Measurements from ENCODE around the gene KCP.
A peak's percentile ranks its signal among the peaks of the same experiment; 100 is the strongest.

Gene KCP

DNA sequence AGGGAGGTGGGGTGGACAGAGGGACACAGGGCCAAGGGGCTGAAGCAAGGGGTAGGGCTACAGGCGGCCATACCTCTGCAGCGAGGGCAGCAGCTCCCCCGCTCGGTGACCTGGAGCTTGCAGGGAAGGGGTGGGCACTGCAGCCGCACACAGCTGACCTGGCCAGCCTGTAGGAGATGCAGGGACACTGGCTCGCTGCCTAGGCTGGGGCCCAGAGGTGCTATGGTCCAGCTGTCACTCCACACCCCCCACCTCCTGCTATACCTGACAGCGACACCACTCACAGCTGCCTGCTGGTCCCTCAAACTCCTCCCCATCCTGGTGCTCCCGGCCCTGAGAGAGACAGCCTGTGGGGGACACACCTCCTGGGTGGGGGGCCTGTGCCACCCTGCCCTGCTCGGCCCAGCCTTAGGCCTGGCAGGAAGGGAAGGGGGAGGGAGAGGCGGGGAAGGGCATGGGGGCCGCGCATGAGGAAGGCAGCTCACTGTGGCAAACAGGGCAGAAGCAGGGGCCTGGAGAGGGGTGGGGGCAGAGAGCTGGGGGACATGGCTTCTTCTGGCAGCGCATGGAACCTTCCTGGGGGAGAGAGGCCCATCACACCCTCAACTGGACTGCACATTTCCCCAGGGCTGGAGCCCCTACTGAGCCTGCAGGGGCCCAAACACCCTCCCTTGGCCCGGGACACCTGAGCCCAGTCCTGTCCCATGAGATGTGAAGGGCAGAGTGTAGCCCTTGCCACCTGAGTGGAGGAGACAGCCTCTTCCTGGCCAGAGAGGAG, 23.9 kb downstream of the KCP start:
- no peak for DNase-seq (ENCODE audit: low spot score)

DNA sequence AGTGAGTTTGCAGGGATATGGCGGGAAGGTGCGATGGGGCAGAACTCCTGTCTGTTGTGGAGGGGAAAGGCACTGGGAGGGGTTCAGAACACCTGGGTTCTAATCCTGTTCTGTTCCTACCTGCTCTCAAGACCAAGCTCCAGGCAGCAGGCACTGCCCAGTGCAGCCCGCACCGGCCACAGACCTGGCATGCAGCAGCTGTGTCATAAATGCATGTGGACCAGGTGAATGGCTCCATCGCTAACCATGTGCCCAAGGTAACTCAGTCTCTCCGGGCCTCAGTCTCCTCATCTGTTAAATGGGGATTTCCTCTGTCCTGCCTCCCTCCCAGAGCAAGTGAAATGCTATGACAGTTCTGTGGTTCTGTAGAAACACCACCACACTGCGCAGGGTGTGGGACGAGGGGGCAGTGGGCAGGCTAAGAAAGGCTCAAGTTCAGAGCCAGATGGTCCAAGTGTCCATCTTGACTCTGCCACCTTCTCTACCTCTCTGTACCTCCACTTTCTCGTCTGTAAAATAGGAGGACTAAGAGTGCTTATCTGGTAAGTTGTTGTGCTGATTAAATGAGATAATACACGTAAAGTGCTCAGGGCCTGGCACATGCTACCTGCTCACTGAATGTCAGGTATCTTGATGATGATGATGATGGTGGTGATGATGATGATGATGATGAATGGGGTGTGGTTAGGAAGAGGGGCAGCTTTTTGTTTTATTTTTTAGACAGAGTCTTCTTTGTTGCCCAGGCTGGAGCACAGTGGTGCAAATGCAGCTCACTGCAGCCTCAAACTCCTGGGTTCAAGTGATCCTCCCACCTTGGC, 24.9 kb downstream of the KCP start:
- no peak for DNase-seq (ENCODE audit: low spot score)

DNA sequence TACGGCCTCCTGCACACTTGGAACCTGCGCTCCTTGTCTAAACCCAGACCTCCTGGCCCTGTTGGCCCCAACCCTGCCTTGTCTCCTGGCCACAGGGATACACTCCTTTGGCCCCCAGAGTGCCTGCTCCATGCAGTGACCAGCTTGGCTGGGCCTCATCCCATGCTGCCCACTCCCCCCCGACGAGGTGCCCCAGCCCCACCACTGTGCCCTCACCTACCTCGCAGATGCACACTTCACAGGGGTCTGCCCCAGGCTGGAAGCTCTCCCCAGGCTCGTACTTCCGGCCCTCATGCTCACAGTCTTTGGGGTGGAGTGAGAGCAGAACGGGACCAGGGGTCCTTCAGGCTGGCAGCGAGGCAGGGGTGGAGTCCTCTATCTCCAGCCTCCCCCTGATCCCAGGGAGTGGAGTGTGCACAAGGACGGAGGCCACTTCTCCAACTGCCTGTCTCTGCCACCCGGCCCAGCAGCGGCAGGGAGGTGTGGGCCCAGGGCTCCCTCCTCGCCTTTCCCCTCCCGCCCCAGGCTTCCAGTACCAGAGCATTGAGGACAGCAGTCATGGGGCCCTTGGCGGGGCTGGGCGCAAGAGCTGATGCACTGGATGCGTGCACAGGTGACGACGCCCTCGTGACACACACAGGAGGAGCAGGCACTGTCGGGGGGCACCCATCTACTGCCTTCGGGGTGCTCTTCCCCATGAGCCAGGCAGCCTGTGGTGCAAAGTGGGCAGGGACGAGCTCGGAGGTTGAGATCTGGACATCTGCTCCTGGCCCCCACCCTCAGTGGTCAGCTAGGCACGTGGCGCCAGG, 25.7 kb downstream of the KCP start:
- DNase-seq (ENCODE audit: low spot score) = no peak

DNA sequence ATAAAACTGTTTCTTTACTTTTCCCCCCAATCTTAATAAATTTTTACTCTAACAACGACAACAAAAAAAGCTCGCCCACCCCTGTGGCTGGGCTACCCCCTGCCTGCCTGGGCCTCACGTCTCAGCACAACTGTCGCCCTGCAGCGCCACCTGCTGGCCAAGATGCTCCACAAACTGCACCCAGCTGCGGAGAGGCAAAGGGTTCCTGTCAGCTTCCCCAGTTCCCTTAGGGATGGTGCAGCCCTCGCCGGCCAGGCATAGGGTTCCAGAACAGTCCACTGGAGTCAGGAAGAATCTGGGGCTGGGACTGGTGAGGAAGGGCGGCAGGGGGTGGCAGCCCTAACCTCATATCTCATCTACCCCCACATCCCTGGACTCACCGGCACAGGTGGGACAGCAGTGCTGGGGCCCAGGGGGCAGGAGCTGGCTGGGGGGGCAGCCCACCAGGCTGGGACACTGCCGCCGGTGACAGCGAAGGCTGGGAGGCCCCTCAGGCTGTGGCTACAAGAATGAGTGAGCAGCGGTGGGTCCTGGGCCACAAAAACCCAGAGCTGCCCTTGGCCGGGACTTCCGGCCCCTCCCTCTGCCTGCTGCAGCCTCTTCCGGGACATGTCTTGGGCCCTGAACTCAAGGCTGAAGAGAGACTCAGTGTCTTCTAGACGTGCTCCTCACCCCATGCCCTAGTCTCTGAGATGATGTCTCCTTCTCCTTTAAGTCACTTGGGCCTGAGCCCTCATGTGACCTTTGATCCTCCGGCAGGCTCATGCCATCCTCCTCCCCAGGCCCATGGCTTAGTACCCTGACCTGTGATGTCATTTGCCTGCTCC, 26.7 kb downstream of the KCP start:
- DNase-seq (ENCODE audit: low spot score) = peak; percentile 91

DNA sequence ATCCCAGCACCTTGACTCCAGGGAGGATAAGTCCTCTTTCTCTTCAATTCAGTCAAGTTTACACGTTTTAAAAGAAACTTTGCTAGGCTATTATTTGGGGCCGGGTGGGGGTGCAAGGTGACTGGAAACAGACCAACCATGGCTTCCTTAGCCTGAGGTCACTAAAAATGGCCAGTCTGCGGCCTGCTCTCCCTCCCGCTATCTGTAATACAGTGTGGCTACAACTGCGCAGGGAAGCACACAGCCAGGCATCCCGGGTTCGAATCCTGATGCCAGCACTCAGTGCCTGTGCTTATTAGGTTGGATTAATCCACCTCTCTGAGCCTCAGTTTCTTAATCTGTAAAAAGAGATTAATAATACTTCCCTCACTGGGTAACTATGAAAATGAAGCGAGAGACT, 28.4 kb downstream of the KCP start:
- no peak for DNase-seq (ENCODE audit: low spot score)

DNA sequence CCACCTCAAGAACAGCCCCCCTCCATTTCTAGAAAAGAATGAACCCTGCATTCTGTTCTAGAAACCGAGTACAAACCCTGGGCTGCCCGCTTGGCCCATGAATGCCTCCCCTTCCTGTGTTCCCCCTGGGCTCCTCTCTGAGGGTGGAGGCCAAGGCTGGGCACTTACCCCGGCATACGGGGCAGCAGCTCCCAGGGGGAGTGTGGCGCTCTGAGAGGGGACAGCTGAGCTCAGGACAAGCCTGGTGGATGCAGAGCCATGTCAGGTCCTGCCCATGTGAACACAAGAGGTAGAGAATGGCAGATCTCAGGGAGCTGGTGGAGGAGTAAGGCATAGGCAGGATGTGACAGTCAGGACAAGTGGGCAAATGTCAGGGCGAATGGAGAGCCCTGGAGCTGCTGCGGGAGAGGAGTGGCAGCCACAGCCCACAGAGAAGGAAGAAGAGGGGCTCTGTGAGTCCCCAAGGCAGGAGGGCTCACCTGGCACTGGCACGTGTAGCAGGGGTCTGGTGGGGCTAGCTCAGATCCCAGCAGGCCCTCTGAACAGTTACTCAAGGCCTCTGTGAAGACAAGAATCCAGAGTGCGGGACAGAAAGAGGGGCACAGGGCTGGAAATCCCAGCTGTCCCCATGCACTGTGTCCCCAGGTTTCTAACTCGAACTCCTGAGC, 28.9 kb downstream of the KCP start:
- DNase-seq (ENCODE audit: low spot score) = no peak

DNA sequence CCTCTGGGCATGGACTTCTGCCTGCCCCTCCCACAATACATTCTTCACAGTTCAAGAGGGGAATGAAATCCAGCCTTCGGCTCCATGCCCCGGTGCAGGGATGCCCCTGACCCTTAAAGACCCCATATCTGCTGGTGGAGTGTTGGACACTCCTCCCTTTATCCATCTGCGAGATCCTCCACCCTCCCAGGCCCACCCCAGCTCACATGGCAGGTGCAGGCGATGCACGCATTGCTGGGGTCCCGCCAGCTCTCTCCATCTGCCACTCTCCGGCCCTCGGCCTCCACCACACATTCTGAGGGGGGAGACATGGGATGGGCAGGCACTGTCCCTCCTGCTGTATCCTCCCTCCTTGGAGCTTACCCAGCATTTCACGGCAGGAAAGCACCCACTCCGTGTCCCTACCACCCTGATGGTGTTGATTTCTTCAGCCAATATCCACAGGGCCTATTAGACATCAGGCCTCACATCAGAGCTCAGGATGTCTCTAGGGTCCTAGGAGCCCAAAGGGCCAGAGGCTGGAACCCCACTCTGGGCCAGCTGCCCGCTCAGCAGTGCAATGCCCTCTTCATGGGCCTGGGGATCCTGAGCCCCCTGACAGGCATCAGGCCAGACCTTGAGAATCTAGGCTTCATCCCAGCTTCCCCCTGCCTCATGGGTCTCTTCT, 29.6 kb downstream of the KCP start:
- no peak for DNase-seq (ENCODE audit: low spot score)

DNA sequence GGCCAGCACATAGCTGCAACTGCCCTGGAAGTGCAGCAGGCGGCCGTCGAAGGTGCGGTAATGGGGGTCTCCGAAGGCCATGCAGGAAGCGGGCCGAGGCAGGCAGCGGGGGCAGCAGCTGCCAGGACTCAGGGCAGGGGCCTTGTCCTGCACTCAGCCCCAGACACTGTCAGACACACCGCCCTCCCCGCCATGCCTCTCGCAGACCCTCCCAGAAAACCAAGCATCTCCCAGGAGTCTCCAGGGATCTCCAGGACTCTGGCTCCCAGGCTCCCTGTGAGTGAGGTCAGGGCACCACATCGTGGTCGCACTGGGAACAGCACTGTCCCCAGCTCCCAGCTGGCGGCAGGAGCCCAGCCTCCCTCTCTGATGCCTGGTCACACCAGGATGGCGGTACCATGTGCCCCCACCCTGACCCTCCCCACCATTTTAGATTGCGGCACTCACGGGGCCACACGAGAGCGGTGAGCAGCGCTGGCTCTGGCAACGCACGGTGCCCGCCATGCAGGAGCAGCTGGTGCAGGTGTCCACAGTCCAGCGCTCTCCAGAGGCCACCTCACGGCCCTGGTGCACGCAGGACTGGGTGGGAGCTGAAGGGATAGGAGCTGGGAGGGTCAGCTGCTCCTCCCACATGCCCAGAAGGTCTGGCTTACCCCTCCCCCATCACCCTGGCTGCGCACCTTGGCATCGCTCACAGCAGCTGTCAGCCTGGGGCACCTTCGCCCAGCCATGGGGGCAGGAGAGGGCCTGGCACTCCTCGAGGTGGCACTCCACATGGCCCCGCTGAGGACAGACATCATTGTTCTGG, 30.4 kb downstream of the KCP start:
- no peak for DNase-seq (ENCODE audit: low spot score)

DNA sequence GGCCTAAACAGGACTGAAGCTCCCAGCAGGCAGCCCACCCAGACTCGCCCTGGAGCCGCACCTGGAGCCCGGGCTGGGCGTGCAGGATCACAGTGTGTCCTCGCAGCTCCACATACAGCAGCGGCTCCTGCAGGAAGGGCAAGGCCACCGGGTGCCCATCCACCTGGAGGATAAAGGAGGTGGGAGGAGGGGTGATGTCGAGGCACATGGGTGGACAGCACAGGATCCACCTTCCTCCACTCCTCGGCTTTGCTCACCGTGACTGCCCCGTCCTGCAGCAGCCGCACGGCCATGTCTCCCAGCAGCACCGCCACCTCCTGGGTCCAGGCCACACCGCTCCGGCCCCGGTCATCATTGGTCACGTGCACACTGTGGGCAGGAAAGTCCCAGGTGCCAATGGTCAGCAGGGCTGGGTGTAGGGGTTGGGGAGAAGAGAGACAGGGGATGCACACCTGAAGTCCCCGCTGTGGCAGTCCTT, 31.0 kb downstream of the KCP start:
- no peak for DNase-seq (ENCODE audit: low spot score)

DNA sequence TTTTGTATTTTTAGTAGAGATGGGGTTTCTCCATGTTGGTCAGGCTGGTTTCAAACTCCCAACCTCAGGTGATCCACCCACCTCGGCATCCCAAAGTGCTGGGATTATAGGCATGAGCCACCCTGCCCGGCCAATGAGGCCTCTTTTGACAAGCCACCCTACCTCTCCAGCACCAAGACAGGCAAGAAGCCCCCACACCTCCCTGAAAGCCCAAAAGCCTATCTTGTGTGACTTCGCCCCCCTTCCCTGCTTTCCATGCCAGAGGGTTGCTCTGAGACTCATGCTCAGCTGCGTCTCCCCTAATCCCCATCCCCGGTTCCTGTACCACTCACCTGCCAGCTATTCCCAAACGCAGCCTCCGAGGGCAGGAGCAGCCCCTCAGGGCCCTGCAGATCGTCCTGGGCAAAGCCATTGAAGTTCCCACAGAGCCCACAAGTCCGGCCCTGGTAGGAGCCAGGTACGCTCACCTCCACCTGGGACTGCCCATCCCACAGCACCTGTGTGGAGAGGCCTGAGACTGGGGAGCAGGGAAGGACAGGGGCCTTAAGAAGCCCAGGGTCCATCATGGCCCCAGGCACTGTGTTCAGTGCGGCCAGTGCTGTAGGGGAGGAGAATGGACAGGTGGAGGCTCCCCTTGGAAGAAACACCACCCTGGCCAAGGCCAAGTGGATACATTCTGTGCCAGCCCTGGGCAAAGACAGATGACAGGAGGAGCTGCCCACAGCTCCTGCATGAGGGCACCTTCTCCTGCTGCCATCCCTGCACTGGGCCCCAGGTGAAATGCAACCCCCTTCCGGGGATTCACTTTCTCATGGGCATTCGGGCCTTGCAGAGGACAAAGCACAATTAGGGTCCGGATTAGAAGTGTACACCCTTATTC, 32.0 kb downstream of the KCP start:
- DNase-seq (ENCODE audit: low spot score) = no peak

DNA sequence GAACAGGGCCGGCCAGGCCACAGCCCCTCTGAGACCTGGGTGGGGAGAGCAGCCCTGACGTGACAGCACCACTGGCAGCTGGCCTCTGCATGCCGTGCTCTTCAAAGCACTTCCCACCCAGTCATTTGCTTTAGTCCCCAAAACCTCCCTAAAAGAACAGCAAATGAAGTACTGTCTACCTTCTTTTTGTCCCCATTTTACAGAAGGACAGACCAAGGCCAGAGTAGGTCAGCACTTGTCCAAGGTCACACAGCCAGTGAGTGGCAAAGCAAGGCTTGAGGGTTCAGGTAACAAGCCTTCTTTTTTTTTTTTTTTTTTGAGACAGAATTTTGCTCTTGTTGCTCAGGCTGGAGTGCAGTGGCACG, 32.8 kb downstream of the KCP start:
- DNase-seq (ENCODE audit: low spot score) = no peak

DNA sequence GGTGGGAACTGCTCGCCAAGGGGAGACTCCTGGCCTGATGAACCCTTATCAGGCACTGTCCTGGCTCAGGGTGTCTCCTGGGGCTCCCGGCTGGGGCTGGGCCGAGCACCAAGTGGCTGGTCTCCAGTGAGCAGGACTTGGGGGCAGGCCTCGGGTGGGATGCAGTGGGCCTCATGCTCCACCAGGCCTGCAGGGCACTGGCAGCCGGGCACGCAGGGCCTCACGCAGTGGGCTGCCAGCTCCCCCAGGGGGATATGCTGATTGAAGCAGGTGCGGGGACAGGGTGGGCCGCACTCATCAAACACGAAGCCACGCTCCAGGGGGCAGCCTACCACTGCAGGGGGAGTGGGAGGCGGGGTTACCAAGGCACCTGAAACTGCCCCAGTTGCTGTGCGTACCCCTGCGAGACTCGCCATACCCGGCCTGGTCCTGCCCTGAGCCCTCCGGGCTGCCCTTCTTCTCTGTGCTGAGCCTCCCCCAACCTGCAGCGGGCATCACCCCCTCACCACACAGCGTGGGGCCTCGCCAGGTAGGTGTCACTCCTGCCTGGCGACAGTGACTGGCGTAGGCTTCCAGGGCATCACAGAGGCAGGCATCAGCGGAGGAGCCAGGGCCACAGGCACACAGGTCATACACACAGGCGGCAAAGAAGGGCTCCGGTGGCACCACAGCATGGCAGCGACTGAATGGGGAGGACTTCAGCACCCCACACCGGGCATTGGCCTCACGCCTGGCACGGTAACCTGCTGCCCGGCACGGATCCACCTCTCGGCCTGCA, 33.3 kb downstream of the KCP start:
- no peak for DNase-seq (ENCODE audit: low spot score)

DNA sequence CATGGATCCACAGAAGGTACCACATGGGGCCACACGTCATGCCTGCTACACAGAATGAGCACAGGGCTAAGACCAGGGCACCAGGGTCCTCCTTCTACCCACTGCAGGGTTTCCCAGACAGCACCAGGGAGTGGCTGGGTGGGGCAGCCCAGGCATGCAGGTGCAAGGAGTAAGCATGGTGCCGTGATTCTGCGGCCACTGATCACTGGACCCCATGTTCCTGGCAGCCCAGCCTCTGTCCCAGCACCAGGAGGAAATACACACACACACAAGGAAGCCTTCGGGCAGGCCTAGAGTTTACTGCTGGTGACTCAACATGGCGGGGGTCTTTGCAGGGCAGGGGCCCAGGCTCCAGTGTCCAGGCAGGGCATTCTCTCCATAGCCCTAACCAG, 33.9 kb downstream of the KCP start:
- DNase-seq (ENCODE audit: low spot score) = no peak

DNA sequence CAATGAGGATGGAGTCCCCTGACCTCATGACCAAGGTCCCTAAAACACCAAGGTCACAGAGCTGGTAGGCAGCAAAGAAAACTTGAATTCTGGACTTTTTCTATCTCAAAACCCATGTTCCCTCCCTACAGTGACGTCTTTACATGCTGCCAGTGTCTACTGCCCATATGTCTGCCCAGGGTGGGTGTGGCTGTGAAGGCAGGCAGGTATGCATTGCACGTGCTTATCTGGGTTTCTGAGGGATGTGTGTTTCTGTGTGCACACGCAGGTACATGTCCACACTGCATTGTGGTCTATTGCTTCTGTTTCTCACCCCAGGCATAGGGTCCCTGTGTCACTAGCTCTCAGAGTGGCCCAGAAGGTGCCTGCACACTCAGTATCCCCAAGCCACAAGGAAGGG, 34.4 kb downstream of the KCP start:
- DNase-seq (ENCODE audit: low spot score) = no peak

DNA sequence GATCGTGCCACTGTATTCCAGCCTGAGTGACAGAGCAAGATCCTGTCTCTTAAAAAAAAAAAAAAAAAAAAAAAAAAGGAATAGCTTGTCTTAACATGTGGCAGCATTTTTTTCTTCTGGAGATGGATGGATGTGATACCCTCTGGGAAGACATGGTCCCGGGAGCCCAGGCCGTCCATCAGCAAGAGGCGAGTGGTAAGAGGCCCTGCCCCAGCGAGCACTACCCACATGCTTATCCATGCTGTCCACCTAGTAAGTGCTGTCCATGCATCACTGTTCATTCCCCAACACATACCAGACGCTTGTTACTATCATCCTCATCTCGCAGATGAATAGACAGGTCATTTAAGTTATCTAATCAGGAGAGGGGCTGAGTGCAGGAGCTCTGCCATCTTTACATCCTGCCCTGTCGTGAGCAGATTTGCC, 35.0 kb downstream of the KCP start:
- no peak for DNase-seq (ENCODE audit: low spot score)

DNA sequence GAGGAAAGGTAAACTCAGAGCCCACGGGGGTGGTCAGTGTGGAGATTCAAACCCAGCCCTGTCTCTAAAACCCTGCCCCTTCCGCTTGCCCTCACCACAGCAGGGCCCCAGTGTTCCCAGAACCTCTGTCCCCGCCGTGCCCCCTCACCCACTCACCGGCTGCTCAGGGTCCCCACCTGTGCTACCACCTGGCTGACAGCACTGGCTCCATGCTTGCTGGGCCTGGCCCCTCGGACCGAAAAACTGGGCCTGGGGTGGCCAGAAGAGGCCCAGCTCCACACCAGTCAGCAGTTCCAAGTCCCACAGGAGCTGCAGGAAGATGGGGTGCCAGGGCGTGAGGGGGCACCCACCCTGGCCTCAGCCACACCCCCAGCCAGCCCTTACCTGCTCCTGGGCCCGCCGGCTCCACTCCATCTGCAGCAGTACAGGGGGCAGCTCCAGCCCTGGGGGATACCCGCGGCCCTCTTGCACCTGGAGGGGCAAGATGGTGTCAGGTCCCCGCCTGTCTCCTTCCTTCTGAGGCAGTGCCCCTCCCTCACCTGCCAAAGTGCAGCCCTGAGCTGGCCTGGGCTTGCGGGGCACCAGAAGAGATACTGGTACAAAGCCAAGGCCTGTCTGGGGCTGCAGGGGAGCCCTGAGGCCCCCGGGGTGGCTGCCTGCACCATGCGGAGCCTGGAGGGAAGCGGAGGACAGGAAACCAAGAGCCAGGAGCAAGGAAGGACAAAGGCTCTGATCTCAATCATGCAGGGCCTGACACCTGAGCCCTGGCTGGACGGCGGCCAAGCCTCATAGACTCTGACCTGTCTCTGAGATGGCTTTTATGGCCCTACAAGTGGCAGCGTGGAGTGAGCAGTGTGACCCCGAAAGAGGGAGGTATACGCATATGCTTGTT, 36.1 kb downstream of the KCP start:
- no peak for DNase-seq (ENCODE audit: low spot score)

DNA sequence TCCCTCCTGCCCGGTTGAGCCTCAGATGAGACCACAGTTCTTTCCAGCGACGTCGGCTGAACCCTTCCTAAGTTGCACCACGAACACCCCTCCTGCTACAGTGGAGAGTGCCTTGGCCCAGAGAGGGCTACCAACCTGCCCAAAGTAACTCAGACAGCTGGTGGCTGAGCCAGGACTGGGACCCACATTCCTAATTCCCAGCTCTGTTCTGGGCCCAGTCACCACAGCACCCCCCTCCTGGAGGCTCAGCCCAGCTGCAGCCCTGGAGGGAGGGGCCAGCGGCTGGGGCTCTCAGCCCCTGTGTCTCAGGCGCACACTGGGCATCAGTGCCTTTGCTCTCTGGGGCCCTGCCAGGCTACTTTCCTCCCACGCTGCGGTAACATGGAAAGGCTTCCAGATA, 37.3 kb downstream of the KCP start:
- DNase-seq (ENCODE audit: low spot score) = no peak
